HG03103 (cell line): Measurements from ENCODE around the gene LRRN4CL.

Experiments used
- ATAC-seq: cut with Tn5 transposase; IDR thresholded peaks from one replicate; pipeline ENCODE4 v1.9.1; 2021; ENCODE audit warnings: low read depth; ENCODE audit not compliant: unreplicated experiment

LRRN4CL gene

GRCh38 chr11:62648967-62649364 is 40.4 kb downstream of the LRRN4CL start:
- no peak for ATAC-seq

GRCh38 chr11:62648185-62648966 is 41.0 kb downstream of the LRRN4CL start:
- no peak for ATAC-seq

- ATAC-seq, result no peak
Observed at GRCh38 chr11:62647609-62648005, 41.7 kb downstream of the LRRN4CL start.

- ATAC-seq, result no peak
Observed at GRCh38 chr11:62646825-62647608, 42.3 kb downstream of the LRRN4CL start.

- ATAC-seq, result peak; percentile 91
Observed at GRCh38 chr11:62645946-62646824, 43.1 kb downstream of the LRRN4CL start, which contains the start of gene GANAB. TSS of gene GANAB (minus strand) at chr11:62646613. CDS start at chr11:62646599, 14 bp downstream.

- no peak for ATAC-seq
Observed at GRCh38 chr11:62645671-62645945, 43.7 kb downstream of the LRRN4CL start.

GRCh38 chr11:62644220-62644619 is 45.1 kb downstream of the LRRN4CL start:
- ATAC-seq, result no peak
